ENCODE data around the gene PIGX. TPM values are rescaled to one million over a fixed set of nuclear protein-coding genes. Genes with fewer than 3 reads are reported as not detected.

The PIGX gene
- total and polyA plus RNA-seq, 2 of the 4 experiments (the other 2 are of a cell fraction), result 9.4 to 14.5 TPM

DNA sequence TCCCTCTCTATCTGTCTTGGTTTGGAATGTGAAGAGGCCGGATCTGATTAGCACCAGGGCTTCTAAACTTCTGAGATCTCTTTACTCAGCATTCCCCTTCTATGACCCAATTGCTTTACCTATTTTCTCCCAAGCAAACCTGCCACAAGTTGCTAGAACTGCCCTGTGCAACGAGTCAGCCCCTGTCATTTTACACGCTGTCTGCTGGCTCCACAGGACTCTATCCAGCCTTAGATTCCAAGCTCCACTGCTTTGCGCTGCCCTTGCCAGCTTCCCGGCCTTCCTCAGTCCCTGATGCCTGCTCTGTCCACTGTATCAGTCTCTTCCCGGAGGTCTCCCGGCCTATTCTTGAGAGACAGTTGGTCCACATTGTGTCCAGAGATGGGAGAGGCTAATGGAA, 12.4 kb upstream of the PIGX start:
- Histone ChIP-seq H3K18ac (ENCODE audit: low read depth, low read length) (no peak overlapping the region), H4K5ac (ENCODE audit: low read depth, low read length) (no peak overlapping the region), H2BK20ac (ENCODE audit: low read depth, low read length) (no peak overlapping the region), H2BK120ac (ENCODE audit: low read depth, low read length) (no peak overlapping the region), H3K27me3 (ENCODE audit: control insufficient read depth, insufficient read depth, low read length) (no peaks in the 10 kb centered on the region), H2AK5ac (ENCODE audit: low read depth, low read length) (no peak overlapping the region), H3K14ac (replicated peaks; ENCODE audit: low read depth, low read length) (no peak overlapping the region), H2BK15ac (ENCODE audit: low read depth, low read length) (no peak overlapping the region), H3K23ac (ENCODE audit: low read depth, low read length) (no peak overlapping the region), H3K4me3 (ENCODE audit: insufficient read depth, low read depth, low read length) (no peak overlapping the region), H3K79me1 (ENCODE audit: low read depth in 1 of 2, low read length in 2 of 2) (no peaks in the 10 kb centered on the region), H3K4ac (ENCODE audit: low read depth, low read length) (no peak overlapping the region), H3K4me2 (ENCODE audit: low read depth, low read length) (no peak overlapping the region), H3K4me1 (ENCODE audit: control insufficient read depth, insufficient read depth, low read length) (no peaks in the 10 kb centered on the region), H4K8ac (ENCODE audit: low read depth in 2 of 2, low read length in 2 of 2) (no peak overlapping the region), H3K36me3 (ENCODE audit: control insufficient read depth, insufficient read depth, low read length) (no peaks in the 10 kb centered on the region), H2BK5ac (ENCODE audit: low read depth, low read length, poor library complexity, severe bottlenecking) (no peak overlapping the region), H2AFZ (replicated peaks; ENCODE audit: low read length, poor library complexity) (peak overlapping the region; percentile 51), H2AK9ac (replicated peaks; ENCODE audit: low read depth, low read length, poor library complexity) (no peak overlapping the region), H3K9me1 (ENCODE audit: insufficient read depth, low read length) (no peaks in the 10 kb centered on the region), H3K27ac (ENCODE audit: insufficient read depth, low read length) (no peak overlapping the region), H3K9me3 (ENCODE audit: control insufficient read depth, insufficient read depth, low read length) (no peaks in the 10 kb centered on the region), H4K20me1 (ENCODE audit: insufficient read depth, low read length) (no peaks in the 10 kb centered on the region), H3K9ac (ENCODE audit: low read depth, low read length) (no peak overlapping the region), H4K91ac (ENCODE audit: insufficient read depth, low read depth, low read length) (no peak overlapping the region), H3K56ac (ENCODE audit: extremely low read depth, insufficient read depth, low read length) (no peak overlapping the region)
- intact Hi-C loops (cut with micrococcal nuclease) (no loop called here), in situ Hi-C loops (cut with MboI; ENCODE audit: low sequenced_read_pairs) (no loop called here), dilution Hi-C loops (cut with HindIII; ENCODE audit: low sequenced_read_pairs, unreplicated experiment) (no loop called here)
- POLR2A ChIA-PET (ENCODE audit: unreplicated experiment), result no interaction called here
- 54% methylated on average over 2 of the region's 7 CpGs; no CpG with 5 or more reads in 1 of the 2 experiments for WGBS, 2 experiments (ENCODE audit: extremely low coverage in 2 of 2, insufficient read length in 1 of 2)
- DNase-seq (no peak), ATAC-seq (ENCODE audit: low read depth) (0 out of 2 replicates have a peak, but pooled peaks have one; percentile 35)
- TF ChIP-seq, protein P1, sequence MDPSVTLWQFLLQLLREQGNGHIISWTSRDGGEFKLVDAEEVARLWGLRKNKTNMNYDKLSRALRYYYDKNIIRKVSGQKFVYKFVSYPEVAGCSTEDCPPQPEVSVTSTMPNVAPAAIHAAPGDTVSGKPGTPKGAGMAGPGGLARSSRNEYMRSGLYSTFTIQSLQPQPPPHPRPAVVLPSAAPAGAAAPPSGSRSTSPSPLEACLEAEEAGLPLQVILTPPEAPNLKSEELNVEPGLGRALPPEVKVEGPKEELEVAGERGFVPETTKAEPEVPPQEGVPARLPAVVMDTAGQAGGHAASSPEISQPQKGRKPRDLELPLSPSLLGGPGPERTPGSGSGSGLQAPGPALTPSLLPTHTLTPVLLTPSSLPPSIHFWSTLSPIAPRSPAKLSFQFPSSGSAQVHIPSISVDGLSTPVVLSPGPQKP (IDR thresholded peaks at IDR 0.05; ENCODE audit: borderline replicate concordance, low read depth, low read length), result no peak
- TF ChIP-seq, protein P2, sequence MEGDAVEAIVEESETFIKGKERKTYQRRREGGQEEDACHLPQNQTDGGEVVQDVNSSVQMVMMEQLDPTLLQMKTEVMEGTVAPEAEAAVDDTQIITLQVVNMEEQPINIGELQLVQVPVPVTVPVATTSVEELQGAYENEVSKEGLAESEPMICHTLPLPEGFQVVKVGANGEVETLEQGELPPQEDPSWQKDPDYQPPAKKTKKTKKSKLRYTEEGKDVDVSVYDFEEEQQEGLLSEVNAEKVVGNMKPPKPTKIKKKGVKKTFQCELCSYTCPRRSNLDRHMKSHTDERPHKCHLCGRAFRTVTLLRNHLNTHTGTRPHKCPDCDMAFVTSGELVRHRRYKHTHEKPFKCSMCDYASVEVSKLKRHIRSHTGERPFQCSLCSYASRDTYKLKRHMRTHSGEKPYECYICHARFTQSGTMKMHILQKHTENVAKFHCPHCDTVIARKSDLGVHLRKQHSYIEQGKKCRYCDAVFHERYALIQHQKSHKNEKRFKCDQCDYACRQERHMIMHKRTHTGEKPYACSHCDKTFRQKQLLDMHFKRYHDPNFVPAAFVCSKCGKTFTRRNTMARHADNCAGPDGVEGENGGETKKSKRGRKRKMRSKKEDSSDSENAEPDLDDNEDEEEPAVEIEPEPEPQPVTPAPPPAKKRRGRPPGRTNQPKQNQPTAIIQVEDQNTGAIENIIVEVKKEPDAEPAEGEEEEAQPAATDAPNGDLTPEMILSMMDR (conservative IDR thresholded peaks at IDR 0.05; ENCODE audit: low read depth, low read length), result no peak
- TF ChIP-seq MAFK (IDR thresholded peaks at IDR 0.05; ENCODE audit: low read depth, low read length) (no peak), SMC3 (IDR thresholded peaks at IDR 0.05; ENCODE audit: low read depth, low read length) (no peak), RCOR1 (IDR thresholded peaks at IDR 0.05; ENCODE audit: insufficient replicate concordance, low read length) (no peak), RFX5 (IDR thresholded peaks at IDR 0.05; ENCODE audit: low read depth, low read length) (no peak), CHD1 (IDR thresholded peaks at IDR 0.05; ENCODE audit: low read depth, low read length) (no peak), BHLHE40 (IDR thresholded peaks at IDR 0.05; ENCODE audit: low read depth, low read length) (no peak), FOS (IDR thresholded peaks at IDR 0.05; ENCODE audit: low read depth, low read length) (no peak), CEBPB (IDR thresholded peaks at IDR 0.05; ENCODE audit: low read depth, low read length) (no peak), MXI1 (IDR thresholded peaks at IDR 0.05; ENCODE audit: borderline replicate concordance, low read depth, low read length) (no peak), NFE2L2 (IDR thresholded peaks at IDR 0.05; ENCODE audit: low read depth, low read length) (no peak), RAD21 (IDR thresholded peaks at IDR 0.05; ENCODE audit: low read length) (no peak), MAZ (IDR thresholded peaks at IDR 0.05; ENCODE audit: borderline replicate concordance, low read depth, low read length) (no peak), POLR2A (IDR thresholded peaks at IDR 0.05; ENCODE audit: low read depth, low read length) (no peak)
- TF ChIP-seq, protein P3, sequence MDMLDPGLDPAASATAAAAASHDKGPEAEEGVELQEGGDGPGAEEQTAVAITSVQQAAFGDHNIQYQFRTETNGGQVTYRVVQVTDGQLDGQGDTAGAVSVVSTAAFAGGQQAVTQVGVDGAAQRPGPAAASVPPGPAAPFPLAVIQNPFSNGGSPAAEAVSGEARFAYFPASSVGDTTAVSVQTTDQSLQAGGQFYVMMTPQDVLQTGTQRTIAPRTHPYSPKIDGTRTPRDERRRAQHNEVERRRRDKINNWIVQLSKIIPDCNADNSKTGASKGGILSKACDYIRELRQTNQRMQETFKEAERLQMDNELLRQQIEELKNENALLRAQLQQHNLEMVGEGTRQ (IDR thresholded peaks at IDR 0.05; ENCODE audit: low read depth, low read length), result no peak
- BruUV-seq (replicated peaks), result no TSS peak
- CTCF ChIA-PET, result no interaction called here
